ENCODE data around the gene POPDC2.

POPDC2 gene

GRCh38 chr3:119594066-119594465, 66.3 kb downstream of the POPDC2 start:
- Histone ChIP-seq H3K4me3 (no peak overlapping the region), H4K20me1 (no peaks in the 10 kb centered on the region), H3K4me1 (peaks cover 0 to 44% (median 5%) of the 10 kb centered on the region in 10 experiments; a peak in 14 of 20 replicates), H3K27ac (no peak overlapping the region), H3K36me3 (peaks cover 0 to 5% (median 0%) of the 10 kb centered on the region in 11 experiments; a peak in 1 of 22 replicates), H3K9ac (no peak overlapping the region), H3K9me3 (replicated peaks in 1 of 11) (peaks cover 12 to 23% (median 18%) of the 10 kb centered on the region in 11 experiments; a peak in 21 of 22 replicates), H3K27me3 (no peaks in the 10 kb centered on the region), H3K4me2 (no peak overlapping the region)
- no peak for TF ChIP-seq Cebpa-rat (IDR thresholded peaks at IDR 0.05)

- H3K36me3 ChIP-seq = peaks cover 0 to 5% (median 0%) of the 10 kb centered on the region in 11 experiments; a peak in 1 of 22 replicates
- no peak overlapping the region for H3K4me2 ChIP-seq
- no peak for TF ChIP-seq Cebpa-rat (IDR thresholded peaks at IDR 0.05)
- no peak overlapping the region for H3K4me3 ChIP-seq
- no peaks in the 10 kb centered on the region for H4K20me1 ChIP-seq
- no peaks in the 10 kb centered on the region for H3K27me3 ChIP-seq
- H3K9me3 ChIP-seq (replicated peaks in 1 of 11) = peaks cover 12 to 23% (median 18%) of the 10 kb centered on the region in 11 experiments; a peak in 21 of 22 replicates
- H3K27ac ChIP-seq = no peak overlapping the region
- H3K9ac ChIP-seq = no peak overlapping the region
- H3K4me1 ChIP-seq = peaks cover 8 to 55% (median 17%) of the 10 kb centered on the region in 10 experiments
Observed at GRCh38 chr3:119592861-119593260, 67.5 kb downstream of the POPDC2 start.

Data from BLaER1 treated with 17β-estradiol and CSF1 and Interleukin-3, amounts not matched to agents 10 nM and 100 nM (cell line).